K562 (cell line): ENCODE data around the gene ENPP7. TPM values are rescaled to one million over a fixed set of nuclear protein-coding genes. Genes with fewer than 3 reads are reported as not detected.

Source experiments
- CHD1 ChIP-seq: fragments of 200-600 bp; sonication (generic); IDR thresholded peaks from one replicate; pipeline ENCODE4 v1.6.1; 2012; ENCODE audit warnings: mild to moderate bottlenecking, moderate library complexity, low read length, inconsistent platforms
- CHD4 ChIP-seq: fragments of 200-600 bp; sonication (generic); IDR thresholded peaks from 3 replicates; pipeline ENCODE4 v1.6.1; 2012; ENCODE audit warnings: low read depth, mild to moderate bottlenecking, mixed read lengths, low read length, inconsistent platforms; ENCODE audit not compliant: insufficient read depth, insufficient replicate concordance, poor library complexity, severe bottlenecking
- EGR1 ChIP-seq: fragments of 450-650 bp; conservative IDR thresholded peaks from 2 replicates; pipeline ENCODE4 v1.6.1; 2017; ENCODE audit warnings: mild to moderate bottlenecking
- NFYB ChIP-seq: IDR thresholded peaks from 2 replicates; pipeline ENCODE4 v1.6.1; 2011; ENCODE audit warnings: mild to moderate bottlenecking, moderate library complexity; ENCODE audit not compliant: insufficient read length; ENCODE audit errors: extremely low read depth
- NR2C1 ChIP-seq, 2 experiments: fragments of 450-650 bp; IDR thresholded peaks; 2 replicates each; pipeline ENCODE4 v1.6.1; 2017; ENCODE audit warnings: mild to moderate bottlenecking in 2 of 2, antibody characterized with exemption in 1 of 2, inconsistent platforms in 1 of 2, missing compliant biosample characterization in 1 of 2, missing genetic modification characterization in 1 of 2
- POLR2G ChIP-seq: fragments of 200-400 bp; formaldehyde crosslinking; IDR thresholded peaks from 2 replicates; pipeline ENCODE4 v1.6.1; 2017; ENCODE audit warnings: low read depth, mild to moderate bottlenecking, antibody characterized with exemption, low read length, moderate library complexity
- RB1 ChIP-seq: fragments of 450-650 bp; IDR thresholded peaks from 2 replicates; pipeline ENCODE4 v1.6.1; 2017; ENCODE audit warnings: low read depth, mild to moderate bottlenecking
- SIN3A ChIP-seq, 2 experiments: fragments of 150-350 bp in 1 of 2; IDR thresholded peaks; 2 replicates each; pipeline ENCODE4 v1.6.1; 2011 to 2016; ENCODE audit warnings: borderline replicate concordance in 2 of 2, low read depth in 2 of 2, low read length in 2 of 2, mild to moderate bottlenecking in 2 of 2, moderate library complexity in 2 of 2; ENCODE audit not compliant: control insufficient read depth in 1 of 2
- SNRNP70 ChIP-seq: fragments of 200-400 bp; formaldehyde crosslinking; optimal IDR thresholded peaks from 2 replicates; pipeline ENCODE3; 2017; ENCODE audit warnings: low read depth, low read length
- XRCC5 ChIP-seq: fragments of 200-400 bp; formaldehyde crosslinking; IDR thresholded peaks from 2 replicates; pipeline ENCODE4 v1.6.1; 2017; ENCODE audit warnings: low read depth, mild to moderate bottlenecking, low read length
- ZBTB1 ChIP-seq: sonication (generic); formaldehyde crosslinking; IDR thresholded peaks from 2 replicates; pipeline ENCODE4 v1.8.1; 2023; ENCODE audit warnings: missing genetic modification reagents, low read depth, mild to moderate bottlenecking, borderline replicate concordance
- ZBTB7A ChIP-seq: IDR thresholded peaks from 2 replicates; pipeline ENCODE4 v1.6.1; 2011; ENCODE audit warnings: low read depth, mild to moderate bottlenecking, low read length, moderate library complexity, borderline replicate concordance; ENCODE audit not compliant: control insufficient read depth
- ZNF239 ChIP-seq: fragments of 250-450 bp; sonication (Bioruptor Pico); IDR thresholded peaks from 2 replicates; pipeline ENCODE4 v1.4.0; 2020; ENCODE audit warnings: mild to moderate bottlenecking
- polyA plus RNA-seq, 8 experiments: library from polyadenylated mRNA; depleted of rRNA in 4 of 8; stranded (reverse) in 5 of 8; unstranded in 3 of 8; fragments of >200 nt; fragmentation: Nextera tagmentation in 2 of 8; fragmentation: Illumina TruSeq in 1 of 8; extraction: Ambion mirVana in 2 of 8; extraction: Trizol in 1 of 8; gene quantifications; 2 replicates each; pipeline versions ENCODE4 v1.2.1 to v1.2.3, GENCODE V29; 2011 to 2014; ENCODE audit warnings: inconsistent platforms in 1 of 8, missing spikeins in 1 of 8
- total RNA-seq, 7 experiments: library from RNA; depleted of rRNA in 6 of 7; stranded (reverse); fragments of >200 nt in 6 of 7; fragmentation: Illumina TruSeq in 2 of 7; extraction: Trizol in 2 of 7; gene quantifications; 2 replicates each; pipeline versions ENCODE4 v1.2.1 to v1.2.3, GENCODE V29; 2011 to 2021; ENCODE audit warnings: low replicate concordance in 1 of 7
- TF ChIP-seq, protein P1 (sequence below), 2 experiments: IDR thresholded peaks; 2 replicates each; pipeline ENCODE4 v1.6.1; 2012; ENCODE audit warnings: improper control_type of control experiment in 2 of 2, low read depth in 2 of 2, low read length in 2 of 2, borderline replicate concordance in 1 of 2
- TF ChIP-seq, protein P2 (sequence below): IDR thresholded peaks from 3 replicates; pipeline ENCODE4 v1.6.1; 2011; ENCODE audit warnings: borderline replicate concordance, mild to moderate bottlenecking; ENCODE audit not compliant: insufficient read length, insufficient read depth
- TF ChIP-seq, protein P3 (sequence below): sonication (generic); formaldehyde crosslinking; IDR thresholded peaks from 2 replicates; pipeline ENCODE4 v1.8.1; 2023; ENCODE audit warnings: mild to moderate bottlenecking, missing genetic modification reagents
- TF ChIP-seq, protein P4 (sequence below): fragments of 450-650 bp; IDR thresholded peaks from 2 replicates; pipeline ENCODE4 v1.6.1; 2016
- TF ChIP-seq, protein P5 (sequence below): fragments of 450-650 bp; IDR thresholded peaks from 2 replicates; pipeline ENCODE4 v1.6.1; 2016; ENCODE audit warnings: missing biosample characterization, missing genetic modification characterization

Gene ENPP7
- total and polyA plus RNA-seq, 9 of the 15 experiments (the other 6 are each of a cell fraction or from before 2014, with no cell fraction given): not detected

DNA sequence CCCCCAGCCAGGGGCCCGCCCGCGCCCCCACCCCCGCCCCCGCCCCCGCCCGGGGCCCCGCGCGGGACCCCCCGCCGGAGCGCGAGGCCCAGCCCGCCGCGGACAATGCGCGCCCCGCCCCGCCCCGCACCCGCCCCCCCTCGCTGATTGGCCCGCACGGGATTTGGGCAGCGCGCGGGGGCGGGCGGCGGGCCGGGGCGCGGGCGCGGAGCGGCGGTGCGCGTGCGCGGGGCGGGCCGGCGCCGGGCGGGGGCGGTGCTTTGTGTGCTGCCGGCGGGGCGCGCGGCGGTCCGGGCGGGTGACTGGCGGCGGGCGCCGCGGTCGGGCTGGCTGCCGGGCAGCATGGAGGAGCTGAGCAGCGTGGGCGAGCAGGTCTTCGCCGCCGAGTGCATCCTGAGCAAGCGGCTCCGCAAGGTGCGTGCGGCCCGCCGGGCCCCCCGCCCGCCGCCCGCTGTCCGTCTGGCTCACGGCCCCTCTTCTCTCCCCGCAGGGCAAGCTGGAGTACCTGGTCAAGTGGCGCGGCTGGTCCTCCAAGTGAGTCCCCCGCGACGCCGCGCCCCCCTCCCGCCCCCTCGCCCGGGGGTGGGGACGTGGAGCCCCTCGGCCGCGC, 47.3 kb downstream of the ENPP7 start, which contains the start of gene CBX2 (continued):
- TF ChIP-seq ZBTB7A (peak; percentile 42; the same call in 1 of the 2 replicates), XRCC5 (no peak), NFYB (peak; percentile 25), NR2C1 (IDR thresholded peaks at IDR 0.05) (no peak), NR2C1 (tag; IDR thresholded peaks at IDR 0.05) (no peak), ZBTB1 (CRISPR knock-in tag) (no peak), CHD4 (no peak), SIN3A (IDR thresholded peaks at IDR 0.05; ENCODE audit: borderline replicate concordance in 2 of 2, control insufficient read depth in 1 of 2, low read depth in 2 of 2, low read length in 2 of 2) (peak; percentile 54 to 68; a peak in 2 of 4 replicates), POLR2G (peak; percentile 74), SNRNP70 (no peak), ZNF239 (CRISPR knock-in tag) (no peak), CHD1 (peak; percentile 1), EGR1 (peak; percentile 37; the same call in 1 of the 2 replicates), RB1 (peak; percentile 76)
- TF ChIP-seq, protein P1, sequence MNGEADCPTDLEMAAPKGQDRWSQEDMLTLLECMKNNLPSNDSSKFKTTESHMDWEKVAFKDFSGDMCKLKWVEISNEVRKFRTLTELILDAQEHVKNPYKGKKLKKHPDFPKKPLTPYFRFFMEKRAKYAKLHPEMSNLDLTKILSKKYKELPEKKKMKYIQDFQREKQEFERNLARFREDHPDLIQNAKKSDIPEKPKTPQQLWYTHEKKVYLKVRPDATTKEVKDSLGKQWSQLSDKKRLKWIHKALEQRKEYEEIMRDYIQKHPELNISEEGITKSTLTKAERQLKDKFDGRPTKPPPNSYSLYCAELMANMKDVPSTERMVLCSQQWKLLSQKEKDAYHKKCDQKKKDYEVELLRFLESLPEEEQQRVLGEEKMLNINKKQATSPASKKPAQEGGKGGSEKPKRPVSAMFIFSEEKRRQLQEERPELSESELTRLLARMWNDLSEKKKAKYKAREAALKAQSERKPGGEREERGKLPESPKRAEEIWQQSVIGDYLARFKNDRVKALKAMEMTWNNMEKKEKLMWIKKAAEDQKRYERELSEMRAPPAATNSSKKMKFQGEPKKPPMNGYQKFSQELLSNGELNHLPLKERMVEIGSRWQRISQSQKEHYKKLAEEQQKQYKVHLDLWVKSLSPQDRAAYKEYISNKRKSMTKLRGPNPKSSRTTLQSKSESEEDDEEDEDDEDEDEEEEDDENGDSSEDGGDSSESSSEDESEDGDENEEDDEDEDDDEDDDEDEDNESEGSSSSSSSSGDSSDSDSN (IDR thresholded peaks at IDR 0.05; ENCODE audit: borderline replicate concordance in 1 of 2, low read depth in 2 of 2, low read length in 2 of 2): no peak
- TF ChIP-seq, protein P2, sequence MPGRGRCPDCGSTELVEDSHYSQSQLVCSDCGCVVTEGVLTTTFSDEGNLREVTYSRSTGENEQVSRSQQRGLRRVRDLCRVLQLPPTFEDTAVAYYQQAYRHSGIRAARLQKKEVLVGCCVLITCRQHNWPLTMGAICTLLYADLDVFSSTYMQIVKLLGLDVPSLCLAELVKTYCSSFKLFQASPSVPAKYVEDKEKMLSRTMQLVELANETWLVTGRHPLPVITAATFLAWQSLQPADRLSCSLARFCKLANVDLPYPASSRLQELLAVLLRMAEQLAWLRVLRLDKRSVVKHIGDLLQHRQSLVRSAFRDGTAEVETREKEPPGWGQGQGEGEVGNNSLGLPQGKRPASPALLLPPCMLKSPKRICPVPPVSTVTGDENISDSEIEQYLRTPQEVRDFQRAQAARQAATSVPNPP: no peak
- TF ChIP-seq, protein P3, sequence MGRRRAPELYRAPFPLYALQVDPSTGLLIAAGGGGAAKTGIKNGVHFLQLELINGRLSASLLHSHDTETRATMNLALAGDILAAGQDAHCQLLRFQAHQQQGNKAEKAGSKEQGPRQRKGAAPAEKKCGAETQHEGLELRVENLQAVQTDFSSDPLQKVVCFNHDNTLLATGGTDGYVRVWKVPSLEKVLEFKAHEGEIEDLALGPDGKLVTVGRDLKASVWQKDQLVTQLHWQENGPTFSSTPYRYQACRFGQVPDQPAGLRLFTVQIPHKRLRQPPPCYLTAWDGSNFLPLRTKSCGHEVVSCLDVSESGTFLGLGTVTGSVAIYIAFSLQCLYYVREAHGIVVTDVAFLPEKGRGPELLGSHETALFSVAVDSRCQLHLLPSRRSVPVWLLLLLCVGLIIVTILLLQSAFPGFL: no peak
- TF ChIP-seq, protein P4, sequence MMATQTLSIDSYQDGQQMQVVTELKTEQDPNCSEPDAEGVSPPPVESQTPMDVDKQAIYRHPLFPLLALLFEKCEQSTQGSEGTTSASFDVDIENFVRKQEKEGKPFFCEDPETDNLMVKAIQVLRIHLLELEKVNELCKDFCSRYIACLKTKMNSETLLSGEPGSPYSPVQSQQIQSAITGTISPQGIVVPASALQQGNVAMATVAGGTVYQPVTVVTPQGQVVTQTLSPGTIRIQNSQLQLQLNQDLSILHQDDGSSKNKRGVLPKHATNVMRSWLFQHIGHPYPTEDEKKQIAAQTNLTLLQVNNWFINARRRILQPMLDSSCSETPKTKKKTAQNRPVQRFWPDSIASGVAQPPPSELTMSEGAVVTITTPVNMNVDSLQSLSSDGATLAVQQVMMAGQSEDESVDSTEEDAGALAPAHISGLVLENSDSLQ: no peak
- TF ChIP-seq, protein P5, sequence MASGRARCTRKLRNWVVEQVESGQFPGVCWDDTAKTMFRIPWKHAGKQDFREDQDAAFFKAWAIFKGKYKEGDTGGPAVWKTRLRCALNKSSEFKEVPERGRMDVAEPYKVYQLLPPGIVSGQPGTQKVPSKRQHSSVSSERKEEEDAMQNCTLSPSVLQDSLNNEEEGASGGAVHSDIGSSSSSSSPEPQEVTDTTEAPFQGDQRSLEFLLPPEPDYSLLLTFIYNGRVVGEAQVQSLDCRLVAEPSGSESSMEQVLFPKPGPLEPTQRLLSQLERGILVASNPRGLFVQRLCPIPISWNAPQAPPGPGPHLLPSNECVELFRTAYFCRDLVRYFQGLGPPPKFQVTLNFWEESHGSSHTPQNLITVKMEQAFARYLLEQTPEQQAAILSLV: no peak
